GM12875 (cell line): ENCODE measurements around the gene HOXB9.
A peak's percentile ranks its signal among the peaks of the same experiment; 100 is the strongest.

ENCODE experiments used
- H3K4me3 ChIP-seq: one replicate; pipeline ENCODE4 v1.5.1; 2011; ENCODE audit warnings: low read depth, low read length, control low read depth
- CTCF ChIP-seq: IDR thresholded peaks from 2 replicates; pipeline ENCODE4 v1.5.1; 2011; ENCODE audit warnings: low read depth, mild to moderate bottlenecking, control low read depth, inconsistent platforms, low read length, moderate library complexity, borderline replicate concordance; ENCODE audit not compliant: insufficient read depth

The HOXB9 gene

GRCh38 chr17:48639136-48639535, 13.0 kb upstream of the HOXB9 start:
- no peak overlapping the region for H3K4me3 ChIP-seq
- TF ChIP-seq CTCF = no peak

- no peak for TF ChIP-seq CTCF
- no peak overlapping the region for H3K4me3 ChIP-seq
Measured at GRCh38 chr17:48637323-48638260, 11.4 kb upstream of the HOXB9 start.

GRCh38 chr17:48636177-48637018, 10.2 kb upstream of the HOXB9 start:
- H3K4me3 ChIP-seq = no peak overlapping the region
- TF ChIP-seq CTCF = peak; percentile 83

- no peak for TF ChIP-seq CTCF
- H3K4me3 ChIP-seq = no peak overlapping the region
Measured at GRCh38 chr17:48634493-48635208, 8.5 kb upstream of the HOXB9 start.

- TF ChIP-seq CTCF = no peak
- no peak overlapping the region for H3K4me3 ChIP-seq
Measured at GRCh38 chr17:48633266-48633677, 7.1 kb upstream of the HOXB9 start.

- H3K4me3 ChIP-seq = no peak overlapping the region
- TF ChIP-seq CTCF = no peak
Measured at GRCh38 chr17:48632579-48633265, 6.6 kb upstream of the HOXB9 start.
